ENCODE data around the gene KPRP.

KPRP gene

DNA sequence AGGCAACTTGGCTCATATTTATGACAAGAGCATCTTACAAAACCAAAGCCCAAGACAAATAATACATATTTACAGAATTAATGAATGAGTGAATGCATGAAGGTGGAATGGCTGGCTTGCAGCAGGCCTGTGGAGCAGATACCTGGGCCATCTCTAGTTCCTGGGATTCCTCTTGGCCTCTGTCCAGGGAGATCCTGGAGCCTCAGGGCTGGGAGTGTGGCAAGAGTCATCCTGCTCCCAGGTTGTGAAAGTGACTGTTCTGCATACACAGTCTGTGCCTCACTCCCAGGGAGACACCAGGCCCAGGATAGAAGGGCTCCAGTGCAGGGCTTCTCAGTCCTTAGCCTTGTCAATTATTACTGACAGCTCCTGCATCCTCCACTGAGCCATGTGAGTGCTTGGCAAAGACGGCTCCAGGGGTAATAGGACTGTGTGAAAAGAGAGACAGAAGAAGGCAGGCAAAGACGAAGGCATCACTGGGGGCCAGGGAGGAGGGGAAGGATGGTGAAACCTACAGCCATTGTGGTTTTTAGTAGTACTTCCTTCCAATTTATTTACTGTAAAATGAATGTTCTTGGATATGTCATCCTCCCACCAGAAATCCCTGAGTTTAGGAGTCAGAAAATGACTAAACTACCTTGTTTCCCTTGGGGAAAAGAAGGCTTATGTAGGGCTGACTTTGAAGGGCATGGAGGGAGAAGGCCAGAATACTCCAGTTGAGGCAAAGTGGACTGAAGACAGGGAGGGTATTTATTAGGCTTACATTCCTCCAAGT, 14.3 kb upstream of the KPRP start:
- 27% methylated on average over 2 of the region's 2 CpGs for WGBS
- H3K4ac ChIP-seq (ENCODE audit: low read depth in 1 of 2, low read length in 2 of 2): no peak overlapping the region
- no peaks in the 10 kb centered on the region for H3K4me1 ChIP-seq (ENCODE audit: control insufficient read depth, insufficient read depth, low read depth, low read length)
- H2BK15ac ChIP-seq (ENCODE audit: low read depth, poor library complexity, severe bottlenecking): no peak overlapping the region
- H3K27me3 ChIP-seq (ENCODE audit: control insufficient read depth in 1 of 2, insufficient read depth in 1 of 2, low read length in 2 of 2): no peaks in the 10 kb centered on the region
- H4K8ac ChIP-seq (ENCODE audit: low read length): no peak overlapping the region
- no peak overlapping the region for H3K27ac ChIP-seq (ENCODE audit: low read length, poor library complexity, severe bottlenecking)
- H2AK5ac ChIP-seq (ENCODE audit: low read length, severe bottlenecking): no peak overlapping the region
- no peak overlapping the region for H3K9ac ChIP-seq (ENCODE audit: low read length)
- no peak overlapping the region for H3K18ac ChIP-seq (ENCODE audit: low read depth in 1 of 2, low read length in 2 of 2)
- H3K4me3 ChIP-seq (ENCODE audit: insufficient read depth in 1 of 2, low read depth in 1 of 2, low read length in 2 of 2): no peak overlapping the region
- no peaks in the 10 kb centered on the region for H3K79me1 ChIP-seq (replicated peaks; ENCODE audit: low read length, poor library complexity, severe bottlenecking)
- no peak overlapping the region for H4K91ac ChIP-seq (ENCODE audit: low read length)
- no peak overlapping the region for H3K4me2 ChIP-seq (ENCODE audit: low read length, poor library complexity, severe bottlenecking)
- H2BK120ac ChIP-seq (ENCODE audit: low read depth, low read length): no peak overlapping the region
- no peak for DNase-seq
- no peak overlapping the region for H3K14ac ChIP-seq (ENCODE audit: low read length in 2 of 2)
- H2AFZ ChIP-seq (ENCODE audit: low read depth, low read length): no peak overlapping the region
- no peaks in the 10 kb centered on the region for H3K36me3 ChIP-seq (ENCODE audit: control insufficient read depth in 1 of 2, insufficient read depth in 2 of 2, low read depth in 1 of 2, low read length in 2 of 2)
- H2BK12ac ChIP-seq (ENCODE audit: low read length in 2 of 2): no peak overlapping the region
- H3K9me3 ChIP-seq (ENCODE audit: control insufficient read depth, low read length): no peaks in the 10 kb centered on the region
- H2BK5ac ChIP-seq (ENCODE audit: low read depth, low read length, poor library complexity, severe bottlenecking): no peak overlapping the region
- no peak overlapping the region for H3K23ac ChIP-seq (ENCODE audit: low read length in 2 of 2)

DNA sequence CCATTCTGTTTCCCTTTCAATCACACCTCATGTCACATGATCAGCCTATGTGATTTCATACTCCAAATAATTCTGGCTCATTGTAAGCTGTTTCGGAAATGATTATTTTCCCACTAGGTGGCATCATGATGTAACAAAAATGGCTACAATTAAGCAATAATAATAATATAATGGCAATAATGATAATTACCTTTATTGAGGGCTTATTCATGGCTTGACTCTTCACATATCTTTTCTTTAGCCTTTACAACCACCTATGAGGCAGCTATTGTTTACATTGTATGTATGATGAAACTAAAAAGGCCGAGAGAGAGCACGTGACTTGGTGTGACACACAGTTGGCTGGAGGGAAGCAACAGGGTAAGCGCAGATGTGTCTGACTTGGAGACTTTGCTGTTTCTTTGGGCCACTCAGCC, 12.5 kb upstream of the KPRP start:
- H2AK5ac ChIP-seq (ENCODE audit: low read length, severe bottlenecking): no peak overlapping the region
- no peak overlapping the region for H3K23ac ChIP-seq (ENCODE audit: low read length in 2 of 2)
- no peak overlapping the region for H3K4me3 ChIP-seq (ENCODE audit: insufficient read depth in 1 of 2, low read depth in 1 of 2, low read length in 2 of 2)
- H4K91ac ChIP-seq (ENCODE audit: low read length): no peak overlapping the region
- no peak for DNase-seq
- no peaks in the 10 kb centered on the region for H3K4me1 ChIP-seq (ENCODE audit: control insufficient read depth, insufficient read depth, low read depth, low read length)
- no peak overlapping the region for H2BK120ac ChIP-seq (ENCODE audit: low read depth, low read length)
- 93% methylated on average over 3 of the region's 4 CpGs for WGBS
- no peak overlapping the region for H2BK15ac ChIP-seq (ENCODE audit: low read depth, poor library complexity, severe bottlenecking)
- H3K4me2 ChIP-seq (ENCODE audit: low read length, poor library complexity, severe bottlenecking): no peak overlapping the region
- no peak overlapping the region for H3K9ac ChIP-seq (ENCODE audit: low read length)
- H3K9me3 ChIP-seq (ENCODE audit: control insufficient read depth, low read length): no peaks in the 10 kb centered on the region
- no peak overlapping the region for H3K4ac ChIP-seq (ENCODE audit: low read depth in 1 of 2, low read length in 2 of 2)
- H3K79me1 ChIP-seq (replicated peaks; ENCODE audit: low read length, poor library complexity, severe bottlenecking): no peaks in the 10 kb centered on the region
- H3K27me3 ChIP-seq (ENCODE audit: control insufficient read depth in 1 of 2, insufficient read depth in 1 of 2, low read length in 2 of 2): no peaks in the 10 kb centered on the region
- no peak overlapping the region for H3K14ac ChIP-seq (ENCODE audit: low read length in 2 of 2)
- no peak overlapping the region for H4K8ac ChIP-seq (ENCODE audit: low read length)
- H3K18ac ChIP-seq (ENCODE audit: low read depth in 1 of 2, low read length in 2 of 2): no peak overlapping the region
- H2BK5ac ChIP-seq (ENCODE audit: low read depth, low read length, poor library complexity, severe bottlenecking): no peak overlapping the region
- H2AFZ ChIP-seq (ENCODE audit: low read depth, low read length): no peak overlapping the region
- no peak overlapping the region for H2BK12ac ChIP-seq (ENCODE audit: low read length in 2 of 2)
- no peaks in the 10 kb centered on the region for H3K36me3 ChIP-seq (ENCODE audit: control insufficient read depth in 1 of 2, insufficient read depth in 2 of 2, low read depth in 1 of 2, low read length in 2 of 2)
- no peak overlapping the region for H3K27ac ChIP-seq (ENCODE audit: low read length, poor library complexity, severe bottlenecking)

DNA sequence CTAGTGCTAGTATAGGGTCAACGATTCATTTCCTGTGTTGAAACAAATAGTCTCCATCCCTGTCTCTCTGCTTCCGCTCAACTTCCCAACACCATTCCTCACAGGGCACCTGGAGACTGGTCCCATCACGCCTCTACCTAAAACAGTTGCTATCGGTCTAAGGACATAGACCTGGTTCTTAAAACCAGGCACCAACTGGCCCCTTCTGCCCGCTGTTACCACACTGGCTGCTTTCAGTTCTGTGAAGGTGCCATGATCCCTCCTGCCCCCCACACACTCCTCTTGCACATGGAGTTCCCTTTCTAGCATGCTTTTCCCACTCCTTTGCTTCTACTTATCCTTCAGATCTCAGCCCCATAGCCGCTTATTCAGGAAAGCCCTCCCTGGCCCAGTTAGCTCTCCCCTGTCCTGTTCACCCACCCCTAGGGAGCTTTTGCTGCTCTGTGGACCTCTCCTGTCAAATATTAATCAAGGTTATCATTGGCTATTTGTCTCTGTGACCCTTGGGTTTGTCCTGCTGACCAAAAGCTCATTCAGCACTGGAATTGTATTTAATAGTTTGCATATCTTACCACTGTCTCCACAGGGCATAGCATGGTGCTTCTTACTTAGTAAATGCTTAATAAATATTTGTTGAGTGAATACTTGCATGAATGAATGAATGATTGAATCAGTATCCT, 11.9 kb upstream of the KPRP start:
- Histone ChIP-seq H3K14ac (ENCODE audit: low read length in 2 of 2) (no peak overlapping the region), H2BK15ac (ENCODE audit: low read depth, poor library complexity, severe bottlenecking) (no peak overlapping the region), H3K27me3 (ENCODE audit: control insufficient read depth in 1 of 2, insufficient read depth in 1 of 2, low read length in 2 of 2) (no peaks in the 10 kb centered on the region), H4K8ac (ENCODE audit: low read length) (no peak overlapping the region), H2BK120ac (ENCODE audit: low read depth, low read length) (no peak overlapping the region), H3K4me1 (ENCODE audit: control insufficient read depth, insufficient read depth, low read depth, low read length) (no peaks in the 10 kb centered on the region), H2BK5ac (ENCODE audit: low read depth, low read length, poor library complexity, severe bottlenecking) (no peak overlapping the region), H4K91ac (ENCODE audit: low read length) (no peak overlapping the region), H3K36me3 (ENCODE audit: control insufficient read depth in 1 of 2, insufficient read depth in 2 of 2, low read depth in 1 of 2, low read length in 2 of 2) (no peaks in the 10 kb centered on the region), H3K18ac (ENCODE audit: low read depth in 1 of 2, low read length in 2 of 2) (no peak overlapping the region), H2AK5ac (ENCODE audit: low read length, severe bottlenecking) (no peak overlapping the region), H2BK12ac (ENCODE audit: low read length in 2 of 2) (no peak overlapping the region), H3K27ac (ENCODE audit: low read length, poor library complexity, severe bottlenecking) (no peak overlapping the region), H3K9ac (ENCODE audit: low read length) (no peak overlapping the region), H3K4me2 (ENCODE audit: low read length, poor library complexity, severe bottlenecking) (no peak overlapping the region), H3K23ac (ENCODE audit: low read length in 2 of 2) (no peak overlapping the region), H3K4me3 (ENCODE audit: insufficient read depth in 1 of 2, low read depth in 1 of 2, low read length in 2 of 2) (no peak overlapping the region), H2AFZ (ENCODE audit: low read depth, low read length) (no peak overlapping the region), H3K9me3 (ENCODE audit: control insufficient read depth, low read length) (no peaks in the 10 kb centered on the region), H3K79me1 (replicated peaks; ENCODE audit: low read length, poor library complexity, severe bottlenecking) (no peaks in the 10 kb centered on the region), H3K4ac (ENCODE audit: low read depth in 1 of 2, low read length in 2 of 2) (no peak overlapping the region)
- WGBS: 69% methylated on average over 6 of the region's 6 CpGs
- DNase-seq: no peak

DNA sequence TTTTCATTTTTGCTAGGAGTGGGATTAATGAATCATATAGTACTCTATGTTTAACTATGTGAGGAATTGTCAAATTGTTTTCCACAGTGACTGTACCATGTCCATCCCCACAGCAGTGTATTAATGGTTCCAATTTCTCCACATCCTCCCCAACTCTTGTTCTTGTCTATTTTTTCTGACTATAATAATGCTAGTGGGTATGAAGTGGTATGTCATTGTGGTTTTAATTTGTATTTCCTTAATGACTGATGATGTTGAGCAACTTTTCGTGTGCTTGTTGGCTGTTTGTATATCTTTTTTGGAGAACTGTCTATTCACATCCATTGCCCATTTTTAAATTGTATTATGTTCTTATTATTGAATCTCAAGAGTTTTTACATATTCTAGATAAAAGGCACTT, 10.0 kb upstream of the KPRP start:
- no peak overlapping the region for H2AK5ac ChIP-seq (ENCODE audit: low read length, severe bottlenecking)
- H3K9ac ChIP-seq (ENCODE audit: low read length): no peak overlapping the region
- H3K27ac ChIP-seq (ENCODE audit: low read length, poor library complexity, severe bottlenecking): no peak overlapping the region
- H3K23ac ChIP-seq (ENCODE audit: low read length in 2 of 2): no peak overlapping the region
- no peak overlapping the region for H4K8ac ChIP-seq (ENCODE audit: low read length)
- H3K4me1 ChIP-seq (ENCODE audit: control insufficient read depth, insufficient read depth, low read depth, low read length): no peaks in the 10 kb centered on the region
- no peak overlapping the region for H2BK15ac ChIP-seq (ENCODE audit: low read depth, poor library complexity, severe bottlenecking)
- no peaks in the 10 kb centered on the region for H3K27me3 ChIP-seq (ENCODE audit: control insufficient read depth in 1 of 2, insufficient read depth in 1 of 2, low read length in 2 of 2)
- H3K4me3 ChIP-seq (ENCODE audit: insufficient read depth in 1 of 2, low read depth in 1 of 2, low read length in 2 of 2): no peak overlapping the region
- no peak overlapping the region for H2BK5ac ChIP-seq (ENCODE audit: low read depth, low read length, poor library complexity, severe bottlenecking)
- H2AFZ ChIP-seq (ENCODE audit: low read depth, low read length): no peak overlapping the region
- H3K18ac ChIP-seq (ENCODE audit: low read depth in 1 of 2, low read length in 2 of 2): no peak overlapping the region
- no CpG with 5 or more reads among the region's 1 CpG for WGBS
- H3K36me3 ChIP-seq (ENCODE audit: control insufficient read depth in 1 of 2, insufficient read depth in 2 of 2, low read depth in 1 of 2, low read length in 2 of 2): no peaks in the 10 kb centered on the region
- no peak overlapping the region for H3K14ac ChIP-seq (ENCODE audit: low read length in 2 of 2)
- H3K4ac ChIP-seq (ENCODE audit: low read depth in 1 of 2, low read length in 2 of 2): no peak overlapping the region
- H3K4me2 ChIP-seq (ENCODE audit: low read length, poor library complexity, severe bottlenecking): no peak overlapping the region
- H2BK12ac ChIP-seq (ENCODE audit: low read length in 2 of 2): no peak overlapping the region
- H3K9me3 ChIP-seq (ENCODE audit: control insufficient read depth, low read length): no peaks in the 10 kb centered on the region
- no peak overlapping the region for H2BK120ac ChIP-seq (ENCODE audit: low read depth, low read length)
- no peak overlapping the region for H4K91ac ChIP-seq (ENCODE audit: low read length)
- no peaks in the 10 kb centered on the region for H3K79me1 ChIP-seq (replicated peaks; ENCODE audit: low read length, poor library complexity, severe bottlenecking)
- DNase-seq: no peak

All from mesenchymal stem cell (in vitro differentiated cells and primary cell).